Measurements from ENCODE around the gene FLNA. TPM values are rescaled to one million over a fixed set of nuclear protein-coding genes. Genes with fewer than 3 reads are reported as not detected.
"Not testable (repeated sequence)": the region's sequence is repeated elsewhere in the genome, so short reads cannot be mapped to it uniquely, and the experiment has no call there.

FLNA gene
- total RNA-seq, 1 experiment from 2014 or later: 1,210 TPM

GRCh38 chrX:154305541-154306205, 68.8 kb downstream of the FLNA start:
- H3K27ac ChIP-seq (ENCODE audit: low read depth, low read length, poor library complexity, severe bottlenecking): no peak overlapping the region
- no peak for DNase-seq (ENCODE audit: low spot score)
- H3K4me3 ChIP-seq (ENCODE audit: low read depth, low read length, poor library complexity, severe bottlenecking): no peak overlapping the region
- no peaks in the 10 kb centered on the region for H3K27me3 ChIP-seq (replicated peaks; ENCODE audit: insufficient read depth, low read depth, low read length, poor library complexity)
- POLR2A ChIA-PET (ENCODE audit: low non-redundant PET): no interaction called here
- no TSS peak for BruUV-seq (replicated peaks)
- H3K9me3 ChIP-seq (ENCODE audit: low read depth, low read length, poor library complexity, severe bottlenecking): no peaks in the 10 kb centered on the region
- TF ChIP-seq EZH2 (IDR thresholded peaks at IDR 0.05; ENCODE audit: borderline replicate concordance, low read depth, low read length, poor library complexity, severe bottlenecking) (no peak), CTCF (conservative IDR thresholded peaks at IDR 0.05; ENCODE audit: low read depth, low read length) (no peak)
- CTCF ChIA-PET: no interaction called here
- no peaks in the 10 kb centered on the region for H3K36me3 ChIP-seq (ENCODE audit: insufficient read depth, low read length, poor library complexity, severe bottlenecking)
- no peaks in the 10 kb centered on the region for H3K4me1 ChIP-seq (ENCODE audit: insufficient read depth, low read length, poor library complexity, severe bottlenecking)
- intact Hi-C loops (cut with micrococcal nuclease; ENCODE audit: unreplicated experiment): no loop called here

- no peak overlapping the region for H3K27ac ChIP-seq (ENCODE audit: low read depth, low read length, poor library complexity, severe bottlenecking)
- no peaks in the 10 kb centered on the region for H3K36me3 ChIP-seq (ENCODE audit: insufficient read depth, low read length, poor library complexity, severe bottlenecking)
- ChIA-PET POLR2A (ENCODE audit: low non-redundant PET) (no interaction called here), CTCF (no interaction called here)
- no peak for TF ChIP-seq EZH2 (IDR thresholded peaks at IDR 0.05; ENCODE audit: borderline replicate concordance, low read depth, low read length, poor library complexity, severe bottlenecking)
- no peak for TF ChIP-seq CTCF (conservative IDR thresholded peaks at IDR 0.05; ENCODE audit: low read depth, low read length)
- H3K4me1 ChIP-seq (ENCODE audit: insufficient read depth, low read length, poor library complexity, severe bottlenecking): no peaks in the 10 kb centered on the region
- no TSS peak for BruUV-seq (replicated peaks)
- intact Hi-C loops (cut with micrococcal nuclease; ENCODE audit: unreplicated experiment): no loop called here
- no peaks in the 10 kb centered on the region for H3K9me3 ChIP-seq (ENCODE audit: low read depth, low read length, poor library complexity, severe bottlenecking)
- H3K4me3 ChIP-seq (ENCODE audit: low read depth, low read length, poor library complexity, severe bottlenecking): no peak overlapping the region
- DNase-seq (ENCODE audit: low spot score): no peak
- H3K27me3 ChIP-seq (replicated peaks; ENCODE audit: insufficient read depth, low read depth, low read length, poor library complexity): no peaks in the 10 kb centered on the region
These were observed 69.6 kb downstream of the FLNA start for GRCh38 chrX:154304846-154305245.

- Histone ChIP-seq H3K27ac (ENCODE audit: low read depth, low read length, poor library complexity, severe bottlenecking) (no peak overlapping the region), H3K9me3 (ENCODE audit: low read depth, low read length, poor library complexity, severe bottlenecking) (no peaks in the 10 kb centered on the region), H3K4me3 (ENCODE audit: low read depth, low read length, poor library complexity, severe bottlenecking) (no peak overlapping the region), H3K27me3 (replicated peaks; ENCODE audit: insufficient read depth, low read depth, low read length, poor library complexity) (no peaks in the 10 kb centered on the region), H3K36me3 (ENCODE audit: insufficient read depth, low read length, poor library complexity, severe bottlenecking) (no peaks in the 10 kb centered on the region), H3K4me1 (ENCODE audit: insufficient read depth, low read length, poor library complexity, severe bottlenecking) (no peaks in the 10 kb centered on the region)
- ChIA-PET POLR2A (ENCODE audit: low non-redundant PET) (no interaction called here), CTCF (interaction anchor here (0.7 kb wide), 1 partner anchor 27 kb away, joined by 10 read pairs; no protein-coding TSS in a partner anchor)
- no peak for TF ChIP-seq CTCF (conservative IDR thresholded peaks at IDR 0.05; ENCODE audit: low read depth, low read length)
- no peak for TF ChIP-seq EZH2 (IDR thresholded peaks at IDR 0.05; ENCODE audit: borderline replicate concordance, low read depth, low read length, poor library complexity, severe bottlenecking)
- no TSS peak for BruUV-seq (replicated peaks)
- intact Hi-C loops (cut with micrococcal nuclease; ENCODE audit: unreplicated experiment): no loop called here
- DNase-seq (ENCODE audit: low spot score): no peak
These were observed 71.0 kb downstream of the FLNA start for GRCh38 chrX:154303476-154303875.

GRCh38 chrX:154302998-154303397, 71.4 kb downstream of the FLNA start:
- intact Hi-C loops (cut with micrococcal nuclease; ENCODE audit: unreplicated experiment); H3K36me3 ChIP-seq (ENCODE audit: insufficient read depth, low read length, poor library complexity, severe bottlenecking); DNase-seq (ENCODE audit: low spot score); H3K4me3 ChIP-seq (ENCODE audit: low read depth, low read length, poor library complexity, severe bottlenecking); H3K4me1 ChIP-seq (ENCODE audit: insufficient read depth, low read length, poor library complexity, severe bottlenecking); BruUV-seq (replicated peaks); H3K9me3 ChIP-seq (ENCODE audit: low read depth, low read length, poor library complexity, severe bottlenecking); H3K27me3 ChIP-seq (replicated peaks; ENCODE audit: insufficient read depth, low read depth, low read length, poor library complexity); H3K27ac ChIP-seq (ENCODE audit: low read depth, low read length, poor library complexity, severe bottlenecking); POLR2A ChIA-PET (ENCODE audit: low non-redundant PET): not testable (repeated sequence)
- CTCF ChIA-PET: interaction anchor here (0.7 kb wide), 1 partner anchor 27 kb away, joined by 10 read pairs; no protein-coding TSS in a partner anchor

All from A673 (cell line).